SK-MEL-5 (cell line): Measurements from ENCODE around the gene MTHFR. TPM values are rescaled to one million over a fixed set of nuclear protein-coding genes. Genes with fewer than 3 reads are reported as not detected.

Experiments used
- DNase-seq: peaks from one replicate; pipeline ENCODE4 v3.0.0-alpha.2; 2016; ENCODE audit warnings: low read depth, low spot score
- in situ Hi-C: cut with HindIII; loops from 2 replicates; pipeline ENCODE4 v1.10.0; 2016; ENCODE audit warnings: low sequenced_read_pairs, high pct_unique_total_duplicates, low pct_unique_long_range_greater_than_20kb
- polyA plus RNA-seq, 2 experiments: library from polyadenylated mRNA; depleted of rRNA; stranded (reverse); fragments of >200 nt; gene quantifications; 2 replicates each; pipeline ENCODE4 v1.2.3, GENCODE V29; 2015
- total RNA-seq: library from RNA; depleted of rRNA; stranded (reverse); fragments of >200 nt; shearing (Covaris generic); gene quantifications from 2 replicates; pipeline ENCODE4 v1.2.3, GENCODE V29; 2014; rRNA removed

The MTHFR gene
- 15.2 and 19.2 TPM in 2 replicates for total RNA-seq
- 15.5 and 20.7 TPM in 2 replicates for polyA plus RNA-seq (2015; cell fraction: cytosol; rRNA removed)
- polyA plus RNA-seq (2015; cell fraction: nucleus; rRNA removed) = 20.5 and 20.9 TPM in 2 replicates

DNA sequence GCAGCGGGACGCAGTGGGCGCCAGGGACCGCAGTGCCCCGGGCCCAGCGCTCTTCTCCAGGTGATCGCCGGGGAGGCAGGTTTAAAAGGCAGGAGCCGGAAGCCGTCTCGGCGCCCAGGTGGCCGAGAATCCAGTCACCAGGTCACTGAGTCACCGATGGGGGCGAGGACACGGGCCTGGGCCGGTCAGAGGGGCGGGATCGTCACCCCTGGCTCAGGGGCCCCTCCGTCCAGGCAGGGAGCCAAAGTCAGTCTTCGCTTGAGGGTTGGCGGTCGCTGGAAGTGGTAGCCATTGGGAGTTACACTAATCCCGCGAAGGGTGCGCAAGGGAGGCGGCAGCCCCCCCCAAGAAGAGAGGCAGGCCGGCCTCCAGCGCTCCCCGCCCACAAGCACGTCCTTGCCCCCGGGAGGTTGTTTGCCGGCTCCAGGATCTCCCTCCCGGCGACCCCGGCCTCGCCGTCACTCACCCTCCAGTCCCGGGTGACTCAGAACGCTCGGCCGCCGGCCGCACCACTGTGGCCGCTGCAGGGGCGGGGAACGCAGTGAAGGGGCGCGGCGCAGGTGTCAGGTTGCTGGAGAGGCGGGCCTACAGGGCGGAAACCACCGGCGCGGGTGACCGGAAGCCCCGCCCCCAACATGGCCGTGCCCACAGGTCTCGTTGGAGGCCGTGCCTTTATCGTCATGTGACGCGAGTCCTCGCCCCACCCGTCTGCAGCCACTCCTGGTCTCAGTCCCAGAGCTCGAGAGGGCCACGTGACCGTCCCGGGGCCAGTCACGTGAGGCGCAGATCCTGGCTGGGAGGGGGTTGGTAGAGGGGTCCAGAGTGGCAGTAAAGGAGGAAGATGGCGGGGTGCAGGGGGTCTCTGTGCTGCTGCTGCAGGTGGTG is at the start of gene MTHFR, which contains the start of gene CLCN6:
TSS of gene MTHFR (minus strand) at position 543 of the 885 bp plus-strand sequence. CDS start 2,848 bp downstream, outside the sequence.
TSS of gene CLCN6 (plus strand) at position 770 of the 885 bp plus-strand sequence. CDS start at position 842, 72 bp downstream.
- DNase-seq = peak; percentile 98
- in situ Hi-C loops = no loop called here

DNA sequence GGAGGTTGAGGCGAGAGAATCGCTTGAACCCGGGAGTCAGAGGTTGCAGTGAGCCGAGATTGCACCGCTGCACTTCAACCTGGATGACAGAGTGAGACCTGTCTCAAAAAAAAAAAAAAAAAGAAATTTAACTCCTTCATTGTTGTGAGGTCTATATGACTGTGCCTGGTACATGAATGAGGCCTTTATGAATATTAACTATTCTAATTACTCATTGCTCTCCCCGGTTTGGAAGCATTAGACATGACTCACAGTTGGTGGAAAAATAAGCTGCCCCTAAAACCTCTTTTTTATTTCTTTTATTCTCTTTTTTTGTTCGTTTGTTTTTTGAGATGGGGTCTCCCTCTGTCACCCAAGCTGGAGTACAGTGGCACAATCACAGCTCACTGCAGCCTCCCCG is 49.7 kb upstream of the MTHFR start:
- DNase-seq = no peak
- in situ Hi-C loops = no loop called here

DNA sequence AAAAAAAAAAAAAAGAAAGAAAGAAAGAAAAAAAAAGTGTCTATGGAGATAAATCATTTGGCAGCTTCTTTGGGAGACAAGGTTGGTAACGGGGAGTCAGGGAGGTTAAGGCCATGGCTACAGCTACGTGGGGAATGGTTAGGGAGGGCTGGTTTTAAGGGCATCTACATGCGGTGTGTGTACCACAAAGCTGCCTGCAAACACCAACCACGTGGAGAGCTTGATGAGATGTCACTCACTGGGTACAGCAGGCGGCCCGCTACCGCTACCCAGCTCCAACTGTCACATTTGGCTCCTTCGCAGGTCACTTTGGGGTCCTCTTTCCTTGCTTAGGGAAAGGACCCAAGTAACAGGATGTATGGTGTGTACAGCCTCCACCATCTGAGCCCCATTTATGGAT is 48.8 kb upstream of the MTHFR start:
- no peak for DNase-seq
- in situ Hi-C loops = no loop called here

DNA sequence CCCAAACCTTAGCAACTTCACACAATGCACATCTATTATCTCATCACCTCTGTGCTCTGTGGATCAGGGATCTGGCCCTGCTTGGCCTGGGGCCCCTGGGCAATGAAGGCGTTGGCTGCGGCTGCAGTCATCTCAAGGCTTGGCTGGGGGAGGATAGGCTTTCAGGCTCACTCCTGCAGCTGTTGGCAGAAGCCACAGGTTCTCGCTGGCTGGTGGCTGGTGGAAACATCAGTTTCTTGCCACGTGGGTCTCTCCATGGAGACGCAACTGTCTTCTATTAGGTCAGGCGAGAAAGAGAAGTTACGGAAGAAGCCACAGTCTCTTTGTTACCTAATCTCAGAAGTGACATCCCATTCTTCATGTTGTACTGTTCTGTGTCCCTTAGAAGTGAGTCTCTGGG is 45.4 kb upstream of the MTHFR start:
- in situ Hi-C loops = no loop called here
- no peak for DNase-seq

DNA sequence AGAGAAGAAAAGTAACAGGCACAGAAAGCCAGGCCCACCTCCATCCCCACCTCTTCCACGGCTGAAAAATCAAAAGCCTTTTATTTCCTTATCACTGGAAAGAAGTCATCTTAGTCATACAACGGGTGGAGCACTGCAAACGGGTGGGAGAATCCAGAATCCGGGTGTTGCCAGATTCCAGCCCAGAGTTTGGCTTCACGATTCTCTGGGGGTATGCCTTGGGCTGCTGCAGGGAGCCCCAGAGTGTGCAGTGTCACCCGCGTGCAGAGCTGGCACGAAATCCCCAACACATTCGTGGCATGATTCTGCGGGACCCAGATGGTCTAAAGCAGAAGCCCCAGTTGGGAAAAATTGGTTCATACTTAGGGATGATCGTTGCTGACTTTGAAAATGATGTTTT is 44.4 kb upstream of the MTHFR start:
- no peak for DNase-seq
- in situ Hi-C loops = no loop called here

DNA sequence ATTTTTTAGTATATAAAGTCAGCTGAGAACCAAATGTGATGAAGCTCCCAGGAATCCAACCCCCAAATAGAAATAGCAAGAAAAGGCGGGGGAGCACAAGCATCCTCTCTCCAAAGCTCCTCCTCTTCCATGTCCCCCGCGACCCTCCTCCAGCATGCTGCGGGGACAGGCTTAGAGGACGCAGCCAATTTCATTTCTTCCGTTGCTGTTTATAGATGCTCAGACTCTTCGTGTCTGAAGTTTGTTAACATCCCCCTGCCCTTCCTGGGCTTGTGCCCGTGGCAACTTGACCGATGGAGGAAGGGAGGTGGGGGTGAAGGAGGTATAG is 42.6 kb upstream of the MTHFR start:
- in situ Hi-C loops = no loop called here
- no peak for DNase-seq

DNA sequence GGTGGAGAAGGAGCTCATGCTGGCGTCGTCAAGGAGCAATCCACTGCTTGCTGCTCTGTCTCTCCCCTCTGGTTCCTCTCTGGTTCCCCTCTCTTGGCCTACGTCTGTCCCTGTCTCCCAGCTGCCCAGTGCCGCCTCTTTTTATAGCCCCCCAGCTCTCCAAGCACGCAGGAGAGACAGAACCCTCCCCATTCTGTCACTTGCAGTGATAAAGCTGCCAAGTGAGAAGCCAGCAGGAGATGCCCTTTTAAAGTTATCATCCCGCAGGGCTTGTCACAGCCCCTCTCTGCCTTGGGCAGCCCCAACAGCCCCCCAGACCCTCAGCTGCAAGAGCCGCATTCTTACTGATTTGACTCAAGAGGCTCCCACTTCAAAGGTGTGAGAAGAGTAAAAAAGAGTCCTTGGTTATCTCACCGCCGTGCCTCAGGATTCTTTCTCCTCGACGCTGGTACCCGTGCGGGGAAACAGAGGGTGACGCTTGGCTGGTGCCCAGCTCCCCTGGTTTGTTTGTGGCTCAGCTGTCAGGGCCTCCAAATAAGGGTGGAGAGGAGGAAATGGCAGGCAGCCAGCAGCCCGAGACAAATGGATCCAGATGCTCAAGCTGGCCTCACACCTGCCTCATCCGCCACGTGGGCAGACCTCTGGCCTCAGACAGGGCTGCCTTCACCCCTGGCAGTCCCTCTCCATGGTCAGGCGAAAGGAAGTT is 42.1 kb upstream of the MTHFR start, which contains the start of gene NPPA:
TSS of gene NPPA (minus strand) at position 117 of the 706 bp plus-strand sequence. CDS start at position 18, 99 bp downstream.
- in situ Hi-C loops = no loop called here
- no peak for DNase-seq

DNA sequence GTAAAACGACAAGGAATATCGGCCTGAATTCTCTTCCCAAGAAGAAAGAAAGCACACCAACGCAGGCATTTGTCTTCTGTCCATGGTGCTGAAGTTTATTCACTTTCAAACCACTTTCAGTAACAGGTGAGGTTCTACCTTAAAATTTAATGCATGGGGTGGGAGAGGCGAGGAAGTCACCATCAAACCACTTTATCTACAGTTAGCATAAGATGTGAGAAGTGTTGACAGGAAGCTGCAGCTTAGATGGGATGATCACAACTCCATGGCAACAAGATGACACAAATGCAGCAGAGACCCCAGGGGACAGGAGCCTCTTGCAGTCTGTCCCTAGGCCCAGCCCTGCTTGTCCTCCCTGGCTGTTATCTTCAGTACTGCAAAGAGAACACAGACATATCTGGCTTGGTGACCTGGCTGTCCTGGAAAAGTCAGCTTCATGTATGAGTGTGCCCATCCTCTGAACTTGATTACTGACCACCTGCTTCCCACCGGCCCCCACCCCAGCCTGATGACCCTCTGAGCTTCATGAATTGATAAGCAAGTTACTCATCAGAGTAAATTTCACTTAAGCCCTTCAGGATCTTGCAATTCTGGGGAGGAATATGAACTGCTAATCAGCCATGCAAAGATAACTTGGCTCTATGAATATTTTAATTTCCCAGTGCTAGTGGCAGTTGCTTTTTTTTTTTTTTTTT is 40.0 kb upstream of the MTHFR start:
- DNase-seq = no peak
- in situ Hi-C loops = no loop called here

DNA sequence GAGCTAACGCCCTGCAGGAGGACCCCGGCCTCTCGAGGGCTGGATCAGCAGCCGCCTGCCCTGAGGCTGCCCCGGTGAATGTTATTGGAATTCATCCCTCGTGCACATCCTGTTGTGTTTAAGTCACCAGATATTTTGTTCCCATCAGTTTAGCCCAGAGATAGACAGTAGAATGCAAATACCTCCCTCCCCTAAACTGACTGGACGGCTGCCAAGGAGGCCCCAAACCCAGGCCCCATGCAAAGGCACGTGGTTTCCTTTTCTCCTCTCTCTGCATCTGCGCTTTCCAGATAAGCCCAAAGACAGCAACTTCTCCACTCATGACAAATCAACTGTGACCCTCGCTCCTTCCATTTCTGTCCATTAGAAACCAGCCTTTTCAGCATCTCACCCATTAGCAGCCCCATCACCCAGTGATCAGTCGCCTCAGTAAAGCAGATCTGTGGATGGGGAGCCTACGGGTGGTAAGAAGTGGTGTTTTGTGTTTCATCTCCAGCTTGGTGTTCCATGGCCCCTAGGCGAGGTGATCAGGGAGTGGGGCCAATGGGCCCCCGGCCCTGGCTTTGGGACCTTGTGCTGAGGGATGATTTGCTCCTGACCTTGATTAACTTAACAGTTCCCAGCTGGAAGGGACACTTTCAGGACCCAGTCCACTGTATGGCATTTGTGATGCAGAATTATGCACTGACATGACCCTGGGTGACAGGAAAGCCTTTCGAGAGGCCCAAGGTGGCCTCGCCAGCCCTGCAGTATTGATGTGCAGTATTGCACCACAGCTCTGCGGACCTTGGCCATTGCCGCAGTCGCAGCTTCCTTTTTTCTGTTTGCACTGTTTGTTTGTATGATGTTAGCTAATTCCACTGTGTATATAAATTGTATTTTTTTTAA is 36.6 kb upstream of the MTHFR start:
- in situ Hi-C loops = no loop called here

DNA sequence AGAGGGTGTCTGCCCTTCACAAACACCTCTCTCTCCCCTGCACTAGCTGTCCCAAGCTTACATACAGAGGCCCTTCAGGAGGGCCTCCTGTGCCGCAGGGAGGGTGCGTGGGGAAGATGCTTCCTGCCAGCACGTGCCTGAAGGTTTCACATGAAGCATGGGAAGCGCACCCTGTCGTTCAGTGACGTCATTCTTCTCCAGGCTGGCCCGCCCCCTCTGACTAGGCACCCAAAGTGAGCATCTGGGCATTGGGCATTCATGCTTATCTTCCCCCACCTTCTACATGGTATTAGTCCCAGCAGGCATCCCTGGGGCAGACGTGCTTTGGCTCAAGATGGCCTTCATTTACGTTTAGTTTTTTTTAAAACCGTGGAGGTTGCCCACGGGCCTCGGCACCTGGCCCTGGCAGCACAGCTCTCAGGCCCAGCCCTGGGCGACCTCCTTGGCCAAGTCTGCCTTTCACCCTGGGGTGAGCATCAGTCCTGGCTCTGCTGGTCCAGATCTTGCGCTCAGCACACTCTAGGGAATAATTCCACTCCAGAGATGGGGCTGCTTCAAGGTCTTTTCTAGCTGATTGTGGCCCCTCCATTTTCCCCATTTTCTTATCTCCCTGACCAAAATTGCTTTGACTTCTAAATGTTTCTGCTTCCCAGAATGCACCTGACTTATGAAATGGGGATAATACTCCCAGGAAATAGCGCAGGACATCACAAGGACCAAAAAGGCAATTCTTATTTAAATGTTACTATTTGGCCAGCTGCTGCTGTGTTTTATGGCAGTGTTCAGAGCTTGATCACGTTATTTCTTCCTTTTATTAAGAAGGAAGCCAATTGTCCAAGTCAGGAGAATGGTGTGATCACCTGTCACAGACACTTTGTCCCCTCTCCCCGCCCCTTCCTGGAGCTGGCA is 35.7 kb upstream of the MTHFR start:
- in situ Hi-C loops = no loop called here

More for the DNA sequence above, 36.6 kb upstream of the MTHFR start:
- peak; percentile 32 for DNase-seq

DNA sequence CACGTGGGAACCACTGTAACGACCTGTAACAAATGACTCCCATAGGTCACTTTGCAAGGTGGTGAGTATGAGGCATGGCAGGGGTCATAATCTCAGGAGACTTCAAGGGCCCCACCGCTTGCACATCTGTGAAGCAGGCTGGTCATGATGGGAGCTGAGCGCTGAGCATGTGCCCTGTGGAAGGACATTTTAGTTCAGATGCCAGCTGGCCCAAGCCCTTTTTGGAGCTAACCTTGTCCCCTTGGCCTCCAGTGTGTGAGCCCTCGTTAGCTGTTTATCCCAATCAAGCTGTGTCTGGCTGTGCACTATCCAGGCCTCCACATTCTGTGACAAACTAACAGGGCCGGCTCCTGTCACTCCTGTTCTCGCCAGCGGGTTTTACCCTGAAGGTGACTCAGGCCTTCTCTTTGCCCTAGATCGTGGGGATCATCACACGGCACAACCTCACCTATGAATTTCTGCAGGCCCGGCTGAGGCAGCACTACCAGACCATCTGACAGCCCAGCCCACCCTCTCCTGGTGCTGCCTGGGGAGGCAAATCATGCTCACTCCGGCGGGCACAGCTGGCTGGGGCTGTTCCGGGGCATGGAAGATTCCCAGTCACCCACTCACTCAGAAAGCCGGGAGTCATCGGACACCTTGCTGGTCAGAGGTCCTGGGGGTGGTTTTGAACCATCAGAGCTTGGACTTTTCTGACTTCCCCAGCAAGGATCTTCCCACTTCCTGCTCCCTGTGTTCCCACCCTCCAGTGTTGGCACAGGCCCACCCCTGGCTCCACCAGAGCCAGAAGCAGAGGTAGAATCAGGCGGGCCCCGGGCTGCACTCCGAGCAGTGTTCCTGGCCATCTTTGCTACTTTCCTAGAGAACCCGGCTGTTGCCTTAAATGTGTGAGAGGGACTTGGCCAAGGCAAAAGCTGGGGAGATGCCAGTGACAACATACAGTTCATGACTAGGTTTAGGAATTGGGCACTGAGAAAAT is 34.3 kb upstream of the MTHFR start:
- in situ Hi-C loops = no loop called here
- no peak for DNase-seq

More for the DNA sequence above, 35.7 kb upstream of the MTHFR start:
- peak; percentile 51 for DNase-seq

DNA sequence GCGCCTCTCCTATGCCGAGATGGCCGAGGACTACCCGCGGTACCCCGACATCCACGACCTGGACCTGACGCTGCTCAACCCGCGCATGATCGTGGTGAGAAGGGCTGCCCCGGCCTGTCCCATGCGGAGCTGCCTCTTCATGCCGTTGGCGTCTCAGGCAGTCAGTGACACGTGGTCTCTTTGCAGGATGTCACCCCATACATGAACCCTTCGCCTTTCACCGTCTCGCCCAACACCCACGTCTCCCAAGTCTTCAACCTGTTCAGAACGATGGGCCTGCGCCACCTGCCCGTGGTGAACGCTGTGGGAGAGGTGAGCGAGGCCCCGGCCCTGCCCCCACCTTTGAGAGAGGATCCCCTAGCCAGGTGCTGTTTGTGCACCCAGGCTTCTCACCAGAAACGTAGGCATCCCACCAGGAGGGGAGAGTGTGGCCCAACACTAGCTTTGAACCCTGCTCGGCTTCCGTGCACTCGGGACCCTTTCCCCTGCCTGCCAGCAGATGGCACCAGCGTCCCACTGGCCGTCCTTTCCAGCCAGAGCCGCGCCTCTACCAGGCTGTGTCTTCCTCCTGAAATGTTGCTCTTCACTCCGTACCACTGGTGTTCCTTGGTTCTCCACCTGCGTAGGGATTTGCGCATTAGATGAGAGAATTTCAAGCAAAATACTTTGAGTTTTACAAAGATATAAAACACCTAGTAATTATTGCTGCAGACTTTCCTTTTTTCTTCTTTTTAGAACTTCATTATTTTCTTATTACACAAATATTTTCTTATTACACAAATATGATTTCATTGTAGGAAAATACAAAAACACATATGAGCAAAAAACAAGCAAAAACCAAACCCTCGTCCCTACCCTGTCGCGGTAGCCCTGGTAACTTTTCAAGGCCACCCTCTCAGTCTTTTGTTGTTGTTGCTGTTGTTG is 32.8 kb upstream of the MTHFR start:
- DNase-seq = peak; percentile 69
- in situ Hi-C loops = no loop called here

DNA sequence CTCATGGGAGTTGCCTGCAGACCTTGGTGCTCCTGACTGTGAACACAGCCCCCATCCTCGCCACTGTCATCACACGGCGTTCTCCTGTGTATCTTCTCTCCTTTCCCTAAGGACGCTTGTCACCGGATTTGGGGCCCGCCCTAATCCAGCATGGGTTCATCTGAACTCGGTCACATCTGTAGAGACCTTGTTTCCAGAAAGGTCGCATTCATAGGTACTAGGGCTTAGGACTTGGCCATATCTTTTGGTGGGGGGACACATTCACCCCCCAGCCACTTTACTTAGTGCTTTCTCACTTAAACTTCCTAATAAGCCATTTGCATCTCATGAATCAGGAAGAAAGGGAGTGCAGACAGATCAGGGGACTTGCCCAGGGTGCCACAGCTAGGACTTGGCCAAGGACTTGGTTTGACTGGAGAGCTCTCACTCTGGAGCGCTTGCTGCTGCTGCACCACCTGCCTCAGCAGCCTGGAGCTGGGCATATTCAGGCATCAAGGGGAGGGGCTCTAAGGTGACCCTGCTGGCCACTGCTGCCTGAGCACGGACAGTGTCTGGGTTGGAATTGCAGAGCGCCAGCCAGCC is 32.1 kb upstream of the MTHFR start:
- in situ Hi-C loops = no loop called here
- no peak for DNase-seq
